Measurements from ENCODE around the gene PKD1.
"Not testable (repeated sequence)": the region's sequence is repeated elsewhere in the genome, so short reads cannot be mapped to it uniquely, and the experiment has no call there.

- not testable (repeated sequence) for TF ChIP-seq ZBTB38 (CRISPR knock-in tag; IDR thresholded peaks at IDR 0.05); ZNF660 (CRISPR knock-in tag; IDR thresholded peaks at IDR 0.05; ENCODE audit: borderline replicate concordance, low read depth)
These were observed 11.9 kb downstream of the PKD1 start for GRCh38 chr16:2123706-2124376.
